SJCRH30 (cell line): ENCODE results near the gene TMLHE. TPM values are rescaled to one million over a fixed set of nuclear protein-coding genes. Genes with fewer than 3 reads are reported as not detected.

ENCODE experiments used
- total RNA-seq: library from RNA; depleted of rRNA; stranded (reverse); fragments of >200 nt; shearing (Covaris generic); gene quantifications from 2 replicates; pipeline ENCODE4 v1.2.3, GENCODE V29; 2014; rRNA removed

The TMLHE gene
- total RNA-seq, 1 experiment from 2014 or later: 13.3 TPM

Other genes starting within 250 kb of the TMLHE start
- gene F8A2, start 230.9 kb downstream of the TMLHE start, total RNA-seq: not detected in 2 replicates
- gene F8A3, start 154.3 kb downstream of the TMLHE start, total RNA-seq: not detected in 2 replicates
- gene SPRY3, start 366 bp downstream of the TMLHE start, total RNA-seq: 0.24 and 0.25 TPM in 2 replicates